K562 (cell line): ENCODE measurements around the gene SLC33A1. TPM values are rescaled to one million over a fixed set of nuclear protein-coding genes. Genes with fewer than 3 reads are reported as not detected.
A peak's percentile ranks its signal among the peaks of the same experiment; 100 is the strongest.

Experiments
- ATAC-seq: fragments of 200-7000 bp; cut with Tn5 transposase; 3 replicates; pipeline ENCODE4 v1.9.1; 2020; ENCODE audit warnings: moderate library complexity
- BruUV-seq: library from RNA; stranded (reverse); fragments of 400-500 nt; replicated peaks from 2 replicates; lab custom pipeline; 2021; lab: Mats Ljungman, UMichigan
- CTCF ChIA-PET: fragments of 300-600 bp; formaldehyde crosslinking; extraction: SDS; loops from one replicate; lab custom pipeline; 2021; ENCODE audit warnings: low intra/inter-chr PET ratio; lab: Yijun Ruan, JAX
- POLR2A ChIA-PET: fragments of 300-600, 350-650 bp; sonication (Branson Sonifier 250); formaldehyde crosslinking; extraction: SDS; loops from one replicate; lab custom pipeline; 2021; ENCODE audit warnings: antibody characterized with exemption, inconsistent platforms; lab: Yijun Ruan, JAX
- DNase-seq, 4 experiments: peaks; one replicate each; pipeline versions ENCODE4 v3.0.0 to v3.0.0-alpha.2; 2011 to 2018; ENCODE audit warnings: low spot score in 3 of 4, mixed read lengths in 3 of 4; ENCODE audit errors: extremely low read depth in 1 of 4
- FAIRE-seq: peaks from 2 replicates; lab custom pipeline; 2011; peaks lifted over from hg19 to GRCh38; lab: Jason Lieb, UNC
- H2AFZ ChIP-seq: 2 replicates; pipeline ENCODE4 v1.6.0; 2011; ENCODE audit warnings: low read depth, low read length, control low read depth, inconsistent platforms
- H3K27ac ChIP-seq: fragments of 200-600 bp; 3 replicates; pipeline ENCODE4 v1.8.0; 2011; ENCODE audit warnings: low read depth, mild to moderate bottlenecking, control low read depth, inconsistent platforms, low read length, moderate library complexity, mixed read lengths; ENCODE audit errors: extremely low read depth
- H3K27me3 ChIP-seq, 2 experiments: fragments of 300-600 bp in 1 of 2; 2 replicates in 1 of 2; 3 replicates in 1 of 2; pipeline versions ENCODE4 v1.6.0 to v1.8.0; 2011; ENCODE audit warnings: inconsistent platforms in 2 of 2, low read length in 2 of 2, mild to moderate bottlenecking in 1 of 2, mixed read lengths in 1 of 2, moderate library complexity in 1 of 2; ENCODE audit not compliant: control insufficient read depth in 2 of 2, insufficient read depth in 2 of 2
- H3K36me3 ChIP-seq: fragments of 300-600 bp; 3 replicates; pipeline ENCODE4 v1.8.0; 2011; ENCODE audit warnings: mild to moderate bottlenecking, low read length, inconsistent platforms; ENCODE audit not compliant: control insufficient read depth, insufficient read depth
- H3K4me1 ChIP-seq, 2 experiments: fragments of 200-600 bp in 1 of 2; replicated peaks in 1 of 2; 2 replicates in 1 of 2; 3 replicates in 1 of 2; pipeline versions ENCODE4 v1.5.1 to v1.8.0; 2011; ENCODE audit warnings: inconsistent platforms in 2 of 2, low read length in 2 of 2, mild to moderate bottlenecking in 1 of 2, mixed read lengths in 1 of 2, moderate library complexity in 1 of 2; ENCODE audit not compliant: control insufficient read depth in 2 of 2, insufficient read depth in 2 of 2
- H3K4me2 ChIP-seq: 2 replicates; pipeline ENCODE4 v1.6.1; 2011; ENCODE audit warnings: low read length, control low read depth, inconsistent platforms, mixed read lengths; ENCODE audit not compliant: insufficient read depth
- H3K4me3 ChIP-seq: fragments of 200-600 bp; sonication (generic), shearing (Covaris generic); 2 replicates; pipeline ENCODE4 v1.5.1; 2016; ENCODE audit warnings: control low read depth, inconsistent platforms
- H3K79me2 ChIP-seq: fragments of 200-600 bp; 3 replicates; pipeline ENCODE4 v1.8.0; 2011; ENCODE audit warnings: low read length, inconsistent platforms; ENCODE audit not compliant: control insufficient read depth, insufficient read depth
- H3K9ac ChIP-seq, 2 experiments: 2 replicates each; pipeline versions ENCODE4 v1.6.0 to v1.6.1; 2011; ENCODE audit warnings: low read depth in 2 of 2, low read length in 2 of 2, control low read depth in 1 of 2, inconsistent platforms in 1 of 2, mild to moderate bottlenecking in 1 of 2, mixed read lengths in 1 of 2; ENCODE audit not compliant: insufficient read depth in 1 of 2
- H3K9me1 ChIP-seq: one replicate; pipeline ENCODE4 v1.6.0; 2011; ENCODE audit warnings: inconsistent platforms, mild to moderate bottlenecking, low read length, moderate library complexity; ENCODE audit not compliant: control insufficient read depth, insufficient read depth
- H3K9me3 ChIP-seq: replicated peaks from 2 replicates; pipeline ENCODE4 v1.5.1; 2011; ENCODE audit warnings: low read depth, low read length, inconsistent platforms; ENCODE audit not compliant: control insufficient read depth, insufficient read depth
- H4K20me1 ChIP-seq: replicated peaks from 2 replicates; pipeline ENCODE4 v1.6.1; 2011; ENCODE audit warnings: low read length, inconsistent platforms, mixed read lengths; ENCODE audit not compliant: control insufficient read depth, insufficient read depth
- CBX3 ChIP-seq, 2 experiments: IDR thresholded peaks; 1 replicate in 1 of 2; 2 replicates in 1 of 2; pipeline ENCODE4 v1.6.1; 2012; ENCODE audit warnings: inconsistent platforms in 2 of 2, low read length in 2 of 2, borderline replicate concordance in 1 of 2, control low read depth in 1 of 2
- E2F3 ChIP-seq: fragments of 250-450 bp; sonication (Bioruptor Pico); IDR thresholded peaks from 2 replicates; pipeline ENCODE4 v1.4.0; 2020; ENCODE audit warnings: mild to moderate bottlenecking
- ERF ChIP-seq: fragments of 450-650 bp; formaldehyde crosslinking; IDR thresholded peaks from 2 replicates; pipeline ENCODE4 v1.4.0; 2020; ENCODE audit warnings: mild to moderate bottlenecking, mixed read lengths
- HCFC1 ChIP-seq: IDR thresholded peaks from 2 replicates; pipeline ENCODE4 v1.6.1; 2012; ENCODE audit warnings: low read depth, low read length, improper control_type of control experiment
- NFE2 ChIP-seq: IDR thresholded peaks from 2 replicates; pipeline ENCODE4 v1.6.1; 2014; ENCODE audit warnings: antibody characterized with exemption, low read depth
- OTX1 ChIP-seq: fragments of 450-650 bp; formaldehyde crosslinking; IDR thresholded peaks from 2 replicates; pipeline ENCODE4 v1.4.0; 2022; ENCODE audit warnings: mild to moderate bottlenecking
- POLR3G ChIP-seq: IDR thresholded peaks from 2 replicates; pipeline ENCODE4 v1.6.1; 2011; ENCODE audit not compliant: insufficient read length, insufficient replicate concordance; ENCODE audit errors: extremely low read depth
- PPARD ChIP-seq: fragments of 250-450 bp; sonication (Bioruptor Pico); IDR thresholded peaks from 2 replicates; pipeline ENCODE4 v1.8.0; 2022; ENCODE audit warnings: inconsistent platforms, mild to moderate bottlenecking, moderate library complexity
- RHOXF2B ChIP-seq: fragments of 250-450 bp; sonication (Bioruptor Pico); conservative IDR thresholded peaks from 2 replicates; pipeline ENCODE4 v1.5.1; 2021
- SAP30 ChIP-seq: fragments of 200-600 bp; sonication (generic); IDR thresholded peaks from 2 replicates; pipeline ENCODE4 v1.6.1; 2012; ENCODE audit warnings: borderline replicate concordance, low read depth, mild to moderate bottlenecking, moderate library complexity, low read length, control low read depth, inconsistent platforms; ENCODE audit not compliant: insufficient read depth, poor library complexity, severe bottlenecking
- SIRT6 ChIP-seq: IDR thresholded peaks from one replicate; pipeline ENCODE4 v1.6.1; 2012; ENCODE audit warnings: low read depth, mild to moderate bottlenecking, control low read depth, inconsistent platforms, low read length, moderate library complexity
- TAF9B ChIP-seq: fragments of 450-650 bp; IDR thresholded peaks from 2 replicates; pipeline ENCODE4 v1.6.1; 2018; ENCODE audit warnings: mild to moderate bottlenecking; ENCODE audit not compliant: partially characterized antibody
- TEAD1 ChIP-seq, 2 experiments: fragments of 450-650 bp in 1 of 2; sonication (generic) in 1 of 2; formaldehyde crosslinking; IDR thresholded peaks; 2 replicates each; pipeline versions ENCODE4 v1.4.0 to v1.8.0; 2020 to 2022; ENCODE audit warnings: mild to moderate bottlenecking in 2 of 2, missing genetic modification reagents in 1 of 2
- TGIF2 ChIP-seq: sonication (generic); formaldehyde crosslinking; IDR thresholded peaks from 2 replicates; pipeline ENCODE4 v1.8.1; 2022; ENCODE audit warnings: mild to moderate bottlenecking, missing genetic modification reagents, moderate library complexity
- TRIM28 ChIP-seq: fragments of 450-650 bp; IDR thresholded peaks from 2 replicates; pipeline ENCODE4 v1.6.1; 2017
- XRCC3 ChIP-seq: fragments of 450-650 bp; IDR thresholded peaks from 2 replicates; pipeline ENCODE4 v1.6.1; 2017; ENCODE audit warnings: mild to moderate bottlenecking, moderate library complexity
- WGBS: fragments of 100-300 bp; shearing (Covaris generic); methylation state at CpG from one replicate; pipeline ENCODE4 v1.1.6; 2016; ENCODE audit warnings: low coverage, mixed read lengths; ENCODE audit not compliant: insufficient coverage; ENCODE audit errors: missing lambda C conversion rate; 5-methylcytosine and 5-hydroxymethylcytosine counted together
- in situ Hi-C: fragments of 300-500 bp; cut with MboI; formaldehyde crosslinking; loops from 4 replicates; pipeline ENCODE4 v1.15.0; 2018; ENCODE audit warnings: inconsistent platforms, mixed read lengths
- intact Hi-C: fragments of 100-400 bp; cut with micrococcal nuclease; formaldehyde crosslinking; loops from 2 replicates; pipeline ENCODE4 v1.14.2; 2022
- polyA plus RNA-seq, 8 experiments: library from polyadenylated mRNA; depleted of rRNA in 4 of 8; stranded (reverse) in 5 of 8; unstranded in 3 of 8; fragments of >200 nt; fragmentation: Nextera tagmentation in 2 of 8; fragmentation: Illumina TruSeq in 1 of 8; extraction: Ambion mirVana in 2 of 8; extraction: Trizol in 1 of 8; gene quantifications; 2 replicates each; pipeline versions ENCODE4 v1.2.1 to v1.2.3, GENCODE V29; 2011 to 2014; ENCODE audit warnings: inconsistent platforms in 1 of 8, missing spikeins in 1 of 8
- total RNA-seq, 7 experiments: library from RNA; depleted of rRNA in 6 of 7; stranded (reverse); fragments of >200 nt in 6 of 7; fragmentation: Illumina TruSeq in 2 of 7; extraction: Trizol in 2 of 7; gene quantifications; 2 replicates each; pipeline versions ENCODE4 v1.2.1 to v1.2.3, GENCODE V29; 2011 to 2021; ENCODE audit warnings: low replicate concordance in 1 of 7
- TF ChIP-seq, protein P1 (sequence below): fragments of 450-650 bp; formaldehyde crosslinking; IDR thresholded peaks from 2 replicates; pipeline ENCODE4 v1.4.0; 2020; ENCODE audit warnings: mild to moderate bottlenecking
- TF ChIP-seq, protein P2 (sequence below), 2 experiments: fragments of 450-650 bp in 1 of 2; sonication (generic) in 1 of 2; formaldehyde crosslinking in 1 of 2; IDR thresholded peaks in 1 of 2; conservative IDR thresholded peaks in 1 of 2; 2 replicates each; pipeline versions ENCODE4 v1.6.1 to v1.8.1; 2016 to 2023; ENCODE audit warnings: mild to moderate bottlenecking in 2 of 2, moderate library complexity in 2 of 2, inconsistent platforms in 1 of 2, missing genetic modification reagents in 1 of 2
- TF ChIP-seq, protein P3 (sequence below): fragments of 250-450 bp; sonication (Bioruptor Pico); IDR thresholded peaks from 2 replicates; pipeline ENCODE4 v1.8.0; 2021; ENCODE audit warnings: borderline replicate concordance, mild to moderate bottlenecking, moderate library complexity; ENCODE audit not compliant: poor library complexity, severe bottlenecking

SLC33A1 gene
- total and polyA plus RNA-seq, 9 of the 15 experiments (the other 6 are each of a cell fraction or from before 2014, with no cell fraction given): 6.2 to 26.8 (median 19.6) TPM

DNA sequence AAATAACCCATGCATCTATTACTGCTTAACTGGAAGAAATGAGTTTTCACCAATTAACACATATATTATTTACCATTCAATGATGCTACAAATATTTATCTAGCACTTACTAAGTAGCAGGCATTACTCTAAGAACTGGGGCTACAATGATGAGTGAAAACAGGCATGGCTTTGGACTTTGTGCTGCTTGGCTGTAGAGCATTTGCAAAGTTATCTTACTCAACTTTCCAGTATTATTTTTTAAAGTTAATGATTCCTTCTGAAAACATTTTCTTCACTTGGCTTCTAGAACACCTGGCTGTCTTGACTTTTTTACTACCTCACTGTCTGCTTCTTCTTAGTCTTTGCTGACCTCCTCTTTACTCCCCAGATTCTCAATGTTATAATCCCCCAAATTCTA, 49.9 kb downstream of the SLC33A1 start (continued):
- TF ChIP-seq, protein P1, sequence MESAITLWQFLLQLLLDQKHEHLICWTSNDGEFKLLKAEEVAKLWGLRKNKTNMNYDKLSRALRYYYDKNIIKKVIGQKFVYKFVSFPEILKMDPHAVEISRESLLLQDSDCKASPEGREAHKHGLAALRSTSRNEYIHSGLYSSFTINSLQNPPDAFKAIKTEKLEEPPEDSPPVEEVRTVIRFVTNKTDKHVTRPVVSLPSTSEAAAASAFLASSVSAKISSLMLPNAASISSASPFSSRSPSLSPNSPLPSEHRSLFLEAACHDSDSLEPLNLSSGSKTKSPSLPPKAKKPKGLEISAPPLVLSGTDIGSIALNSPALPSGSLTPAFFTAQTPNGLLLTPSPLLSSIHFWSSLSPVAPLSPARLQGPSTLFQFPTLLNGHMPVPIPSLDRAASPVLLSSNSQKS (CRISPR knock-in tag): no peak
- TF ChIP-seq PPARD (CRISPR knock-in tag) (no peak), TAF9B (no peak), POLR3G (no peak)
- TF ChIP-seq, all 486 proteins: peak for 0

DNA sequence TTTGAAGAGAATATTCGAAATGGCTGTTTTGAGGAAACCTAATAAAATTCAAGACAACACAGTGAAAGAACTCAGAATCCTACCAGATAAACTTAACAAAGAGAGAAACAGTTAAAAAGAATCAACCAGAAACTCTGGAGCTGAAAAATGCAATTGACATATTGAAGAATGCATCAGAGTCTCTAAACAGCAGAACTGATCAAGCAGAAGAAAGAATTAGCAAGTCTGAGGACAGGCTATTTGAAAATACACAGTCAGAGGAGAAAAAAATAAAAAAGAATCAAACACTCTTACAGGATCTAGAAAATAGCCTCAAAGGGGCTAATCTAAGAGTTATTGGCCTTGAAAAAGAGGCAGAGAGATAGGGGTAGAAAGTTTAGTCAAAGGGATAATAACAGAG, 61.7 kb downstream of the SLC33A1 start:
- CTCF ChIA-PET: interaction anchor here (0.7 kb wide), 1 partner anchor 26 kb away, joined by 6 read pairs; no protein-coding TSS in a partner anchor
- FAIRE-seq: no peak
- POLR2A ChIA-PET: interaction anchor here (0.6 kb wide), 1 partner anchor 256 kb away, joined by 3 read pairs; no protein-coding TSS in a partner anchor
- H3K79me2 ChIP-seq: peaks cover 26% of the 10 kb centered on the region; the same call in 2 of the 3 replicates
- H3K27me3 ChIP-seq: no peaks in the 10 kb centered on the region
- no peak overlapping the region for H3K4me3 ChIP-seq
- no TSS peak for BruUV-seq
- intact Hi-C loops: no loop called here
- H2AFZ ChIP-seq: no peak overlapping the region
- H3K9me3 ChIP-seq: no peaks in the 10 kb centered on the region; the same call in none of the 2 replicates
- WGBS: 76% methylated on average over 1 of the region's 1 CpG
- no peak overlapping the region for H3K9ac ChIP-seq
- in situ Hi-C loops: no loop called here
- H3K27ac ChIP-seq: no peak overlapping the region
- no peak for ATAC-seq
- no peaks in the 10 kb centered on the region for H3K9me1 ChIP-seq
- H3K4me2 ChIP-seq: no peak overlapping the region
- peaks cover 0 to 11% of the 10 kb centered on the region in 2 experiments; a peak in 3 of 5 replicates for H3K4me1 ChIP-seq
- no peaks in the 10 kb centered on the region for H4K20me1 ChIP-seq
- peaks cover 14% of the 10 kb centered on the region; the same call in 2 of the 3 replicates for H3K36me3 ChIP-seq
- no peak for DNase-seq
- TF ChIP-seq OTX1 (CRISPR knock-in tag): no peak
- TF ChIP-seq, protein P2, sequence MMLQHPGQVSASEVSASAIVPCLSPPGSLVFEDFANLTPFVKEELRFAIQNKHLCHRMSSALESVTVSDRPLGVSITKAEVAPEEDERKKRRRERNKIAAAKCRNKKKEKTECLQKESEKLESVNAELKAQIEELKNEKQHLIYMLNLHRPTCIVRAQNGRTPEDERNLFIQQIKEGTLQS (IDR thresholded peaks at IDR 0.05): no peak
- TF ChIP-seq, protein P2 (CRISPR knock-in tag; conservative IDR thresholded peaks at IDR 0.05): no peak
- TF ChIP-seq RHOXF2B (CRISPR knock-in tag): no peak
- TF ChIP-seq CBX3 (IDR thresholded peaks at IDR 0.05; ENCODE audit: borderline replicate concordance in 1 of 2, low read length in 2 of 2): peak in 1 of 2 experiments; percentile 77; a peak in 2 of 3 replicates
- TF ChIP-seq XRCC3: no peak
- no peak for TF ChIP-seq ERF
- TF ChIP-seq E2F3: no peak
- TF ChIP-seq SAP30: no peak
- no peak for TF ChIP-seq NFE2
- no peak for TF ChIP-seq TGIF2
- TF ChIP-seq HCFC1: no peak
- no peak for TF ChIP-seq SIRT6
- TF ChIP-seq, protein P3, sequence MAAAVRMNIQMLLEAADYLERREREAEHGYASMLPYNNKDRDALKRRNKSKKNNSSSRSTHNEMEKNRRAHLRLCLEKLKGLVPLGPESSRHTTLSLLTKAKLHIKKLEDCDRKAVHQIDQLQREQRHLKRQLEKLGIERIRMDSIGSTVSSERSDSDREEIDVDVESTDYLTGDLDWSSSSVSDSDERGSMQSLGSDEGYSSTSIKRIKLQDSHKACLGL: no peak
- TF ChIP-seq TEAD1 (CRISPR knock-in tag; IDR thresholded peaks at IDR 0.05): no peak
- peak; percentile 70; the same call in 1 of the 2 replicates for TF ChIP-seq TRIM28
